ENCODE data around the gene LALBA. TPM values are rescaled to one million over a fixed set of nuclear protein-coding genes. Genes with fewer than 3 reads are reported as not detected.

The LALBA gene
- total RNA-seq, 1 experiment from 2014 or later = not detected

DNA sequence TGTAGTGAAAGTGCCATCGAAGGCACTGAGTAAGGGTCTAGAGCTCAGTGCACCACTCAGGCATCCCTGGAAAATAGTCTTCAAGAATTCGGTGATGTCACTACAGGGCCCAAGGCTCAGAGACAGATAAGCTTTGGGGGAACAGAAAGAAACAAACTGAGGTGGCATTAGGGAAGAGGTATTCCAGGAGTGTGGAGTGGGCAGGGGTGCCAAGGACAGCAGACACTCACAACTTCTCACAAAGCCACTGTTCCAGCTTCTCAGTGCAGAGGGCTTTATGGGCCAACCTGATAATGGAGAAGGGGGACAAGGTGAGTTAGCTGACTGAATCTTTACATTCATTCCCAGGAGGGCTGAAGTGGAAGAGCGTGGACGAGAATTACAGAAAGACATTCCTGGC is 2.1 kb downstream of the LALBA start:
- TF ChIP-seq, protein P1, sequence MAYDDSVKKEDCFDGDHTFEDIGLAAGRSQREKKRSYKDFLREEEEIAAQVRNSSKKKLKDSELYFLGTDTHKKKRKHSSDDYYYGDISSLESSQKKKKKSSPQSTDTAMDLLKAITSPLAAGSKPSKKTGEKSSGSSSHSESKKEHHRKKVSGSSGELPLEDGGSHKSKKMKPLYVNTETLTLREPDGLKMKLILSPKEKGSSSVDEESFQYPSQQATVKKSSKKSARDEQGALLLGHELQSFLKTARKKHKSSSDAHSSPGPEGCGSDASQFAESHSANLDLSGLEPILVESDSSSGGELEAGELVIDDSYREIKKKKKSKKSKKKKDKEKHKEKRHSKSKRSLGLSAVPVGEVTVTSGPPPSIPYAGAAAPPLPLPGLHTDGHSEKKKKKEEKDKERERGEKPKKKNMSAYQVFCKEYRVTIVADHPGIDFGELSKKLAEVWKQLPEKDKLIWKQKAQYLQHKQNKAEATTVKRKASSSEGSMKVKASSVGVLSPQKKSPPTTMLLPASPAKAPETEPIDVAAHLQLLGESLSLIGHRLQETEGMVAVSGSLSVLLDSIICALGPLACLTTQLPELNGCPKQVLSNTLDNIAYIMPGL (CRISPR knock-in tag; IDR thresholded peaks at IDR 0.05) = no peak
- TF ChIP-seq, protein P2, sequence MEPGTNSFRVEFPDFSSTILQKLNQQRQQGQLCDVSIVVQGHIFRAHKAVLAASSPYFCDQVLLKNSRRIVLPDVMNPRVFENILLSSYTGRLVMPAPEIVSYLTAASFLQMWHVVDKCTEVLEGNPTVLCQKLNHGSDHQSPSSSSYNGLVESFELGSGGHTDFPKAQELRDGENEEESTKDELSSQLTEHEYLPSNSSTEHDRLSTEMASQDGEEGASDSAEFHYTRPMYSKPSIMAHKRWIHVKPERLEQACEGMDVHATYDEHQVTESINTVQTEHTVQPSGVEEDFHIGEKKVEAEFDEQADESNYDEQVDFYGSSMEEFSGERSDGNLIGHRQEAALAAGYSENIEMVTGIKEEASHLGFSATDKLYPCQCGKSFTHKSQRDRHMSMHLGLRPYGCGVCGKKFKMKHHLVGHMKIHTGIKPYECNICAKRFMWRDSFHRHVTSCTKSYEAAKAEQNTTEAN (CRISPR knock-in tag; IDR thresholded peaks at IDR 0.05) = no peak
- TF ChIP-seq, protein P3, sequence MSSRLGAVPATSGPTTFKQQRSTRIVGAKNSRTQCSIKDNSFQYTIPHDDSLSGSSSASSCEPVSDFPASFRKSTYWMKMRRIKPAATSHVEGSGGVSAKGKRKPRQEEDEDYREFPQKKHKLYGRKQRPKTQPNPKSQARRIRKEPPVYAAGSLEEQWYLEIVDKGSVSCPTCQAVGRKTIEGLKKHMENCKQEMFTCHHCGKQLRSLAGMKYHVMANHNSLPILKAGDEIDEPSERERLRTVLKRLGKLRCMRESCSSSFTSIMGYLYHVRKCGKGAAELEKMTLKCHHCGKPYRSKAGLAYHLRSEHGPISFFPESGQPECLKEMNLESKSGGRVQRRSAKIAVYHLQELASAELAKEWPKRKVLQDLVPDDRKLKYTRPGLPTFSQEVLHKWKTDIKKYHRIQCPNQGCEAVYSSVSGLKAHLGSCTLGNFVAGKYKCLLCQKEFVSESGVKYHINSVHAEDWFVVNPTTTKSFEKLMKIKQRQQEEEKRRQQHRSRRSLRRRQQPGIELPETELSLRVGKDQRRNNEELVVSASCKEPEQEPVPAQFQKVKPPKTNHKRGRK (CRISPR knock-in tag; IDR thresholded peaks at IDR 0.05; ENCODE audit: borderline replicate concordance) = no peak
- TF ChIP-seq, protein P4, sequence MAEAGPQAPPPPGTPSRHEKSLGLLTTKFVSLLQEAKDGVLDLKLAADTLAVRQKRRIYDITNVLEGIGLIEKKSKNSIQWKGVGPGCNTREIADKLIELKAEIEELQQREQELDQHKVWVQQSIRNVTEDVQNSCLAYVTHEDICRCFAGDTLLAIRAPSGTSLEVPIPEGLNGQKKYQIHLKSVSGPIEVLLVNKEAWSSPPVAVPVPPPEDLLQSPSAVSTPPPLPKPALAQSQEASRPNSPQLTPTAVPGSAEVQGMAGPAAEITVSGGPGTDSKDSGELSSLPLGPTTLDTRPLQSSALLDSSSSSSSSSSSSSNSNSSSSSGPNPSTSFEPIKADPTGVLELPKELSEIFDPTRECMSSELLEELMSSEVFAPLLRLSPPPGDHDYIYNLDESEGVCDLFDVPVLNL (CRISPR knock-in tag; IDR thresholded peaks at IDR 0.05; ENCODE audit: borderline replicate concordance, low read depth) = no peak
- TF ChIP-seq, protein P5, sequence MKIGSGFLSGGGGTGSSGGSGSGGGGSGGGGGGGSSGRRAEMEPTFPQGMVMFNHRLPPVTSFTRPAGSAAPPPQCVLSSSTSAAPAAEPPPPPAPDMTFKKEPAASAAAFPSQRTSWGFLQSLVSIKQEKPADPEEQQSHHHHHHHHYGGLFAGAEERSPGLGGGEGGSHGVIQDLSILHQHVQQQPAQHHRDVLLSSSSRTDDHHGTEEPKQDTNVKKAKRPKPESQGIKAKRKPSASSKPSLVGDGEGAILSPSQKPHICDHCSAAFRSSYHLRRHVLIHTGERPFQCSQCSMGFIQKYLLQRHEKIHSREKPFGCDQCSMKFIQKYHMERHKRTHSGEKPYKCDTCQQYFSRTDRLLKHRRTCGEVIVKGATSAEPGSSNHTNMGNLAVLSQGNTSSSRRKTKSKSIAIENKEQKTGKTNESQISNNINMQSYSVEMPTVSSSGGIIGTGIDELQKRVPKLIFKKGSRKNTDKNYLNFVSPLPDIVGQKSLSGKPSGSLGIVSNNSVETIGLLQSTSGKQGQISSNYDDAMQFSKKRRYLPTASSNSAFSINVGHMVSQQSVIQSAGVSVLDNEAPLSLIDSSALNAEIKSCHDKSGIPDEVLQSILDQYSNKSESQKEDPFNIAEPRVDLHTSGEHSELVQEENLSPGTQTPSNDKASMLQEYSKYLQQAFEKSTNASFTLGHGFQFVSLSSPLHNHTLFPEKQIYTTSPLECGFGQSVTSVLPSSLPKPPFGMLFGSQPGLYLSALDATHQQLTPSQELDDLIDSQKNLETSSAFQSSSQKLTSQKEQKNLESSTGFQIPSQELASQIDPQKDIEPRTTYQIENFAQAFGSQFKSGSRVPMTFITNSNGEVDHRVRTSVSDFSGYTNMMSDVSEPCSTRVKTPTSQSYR (CRISPR knock-in tag; IDR thresholded peaks at IDR 0.05) = no peak
- TF ChIP-seq ETV6 (CRISPR knock-in tag; IDR thresholded peaks at IDR 0.05) (no peak), ZNF317 (CRISPR knock-in tag; IDR thresholded peaks at IDR 0.05; ENCODE audit: borderline replicate concordance, low read depth) (no peak), RORB (CRISPR knock-in tag; IDR thresholded peaks at IDR 0.05) (no peak), RELA (CRISPR knock-in tag; IDR thresholded peaks at IDR 0.05; ENCODE audit: borderline replicate concordance) (no peak)
- TF ChIP-seq, protein P6, sequence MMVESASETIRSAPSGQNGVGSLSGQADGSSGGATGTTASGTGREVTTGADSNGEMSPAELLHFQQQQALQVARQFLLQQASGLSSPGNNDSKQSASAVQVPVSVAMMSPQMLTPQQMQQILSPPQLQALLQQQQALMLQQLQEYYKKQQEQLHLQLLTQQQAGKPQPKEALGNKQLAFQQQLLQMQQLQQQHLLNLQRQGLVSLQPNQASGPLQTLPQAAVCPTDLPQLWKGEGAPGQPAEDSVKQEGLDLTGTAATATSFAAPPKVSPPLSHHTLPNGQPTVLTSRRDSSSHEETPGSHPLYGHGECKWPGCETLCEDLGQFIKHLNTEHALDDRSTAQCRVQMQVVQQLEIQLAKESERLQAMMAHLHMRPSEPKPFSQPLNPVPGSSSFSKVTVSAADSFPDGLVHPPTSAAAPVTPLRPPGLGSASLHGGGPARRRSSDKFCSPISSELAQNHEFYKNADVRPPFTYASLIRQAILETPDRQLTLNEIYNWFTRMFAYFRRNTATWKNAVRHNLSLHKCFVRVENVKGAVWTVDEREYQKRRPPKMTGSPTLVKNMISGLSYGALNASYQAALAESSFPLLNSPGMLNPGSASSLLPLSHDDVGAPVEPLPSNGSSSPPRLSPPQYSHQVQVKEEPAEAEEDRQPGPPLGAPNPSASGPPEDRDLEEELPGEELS (CRISPR knock-in tag; IDR thresholded peaks at IDR 0.05) = no peak
- TF ChIP-seq, protein P7, sequence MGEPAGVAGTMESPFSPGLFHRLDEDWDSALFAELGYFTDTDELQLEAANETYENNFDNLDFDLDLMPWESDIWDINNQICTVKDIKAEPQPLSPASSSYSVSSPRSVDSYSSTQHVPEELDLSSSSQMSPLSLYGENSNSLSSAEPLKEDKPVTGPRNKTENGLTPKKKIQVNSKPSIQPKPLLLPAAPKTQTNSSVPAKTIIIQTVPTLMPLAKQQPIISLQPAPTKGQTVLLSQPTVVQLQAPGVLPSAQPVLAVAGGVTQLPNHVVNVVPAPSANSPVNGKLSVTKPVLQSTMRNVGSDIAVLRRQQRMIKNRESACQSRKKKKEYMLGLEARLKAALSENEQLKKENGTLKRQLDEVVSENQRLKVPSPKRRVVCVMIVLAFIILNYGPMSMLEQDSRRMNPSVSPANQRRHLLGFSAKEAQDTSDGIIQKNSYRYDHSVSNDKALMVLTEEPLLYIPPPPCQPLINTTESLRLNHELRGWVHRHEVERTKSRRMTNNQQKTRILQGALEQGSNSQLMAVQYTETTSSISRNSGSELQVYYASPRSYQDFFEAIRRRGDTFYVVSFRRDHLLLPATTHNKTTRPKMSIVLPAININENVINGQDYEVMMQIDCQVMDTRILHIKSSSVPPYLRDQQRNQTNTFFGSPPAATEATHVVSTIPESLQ (CRISPR knock-in tag; IDR thresholded peaks at IDR 0.05) = no peak
- Mint-ChIP-seq H3K4me1 (no peaks in the 10 kb centered on the region), H3K4me3 (no peak overlapping the region), H3K36me3 (no peaks in the 10 kb centered on the region), H3K27ac (no peak overlapping the region), H3K27me3 (ENCODE audit: low read depth) (peaks cover 4% of the 10 kb centered on the region), H3K9me3 (no peaks in the 10 kb centered on the region)
- DNase-seq (ENCODE audit: low spot score) = no peak
- ChIA-PET CTCF (interaction anchor here (0.6 to 1.1 kb wide), 2 partner anchors 51 to 300 kb away, joined by 3 read pairs; no protein-coding TSS in a partner anchor), POLR2A (no interaction called here)
- no peak for ATAC-seq
